ENCODE measurements around the gene TYMS.

TYMS gene

DNA sequence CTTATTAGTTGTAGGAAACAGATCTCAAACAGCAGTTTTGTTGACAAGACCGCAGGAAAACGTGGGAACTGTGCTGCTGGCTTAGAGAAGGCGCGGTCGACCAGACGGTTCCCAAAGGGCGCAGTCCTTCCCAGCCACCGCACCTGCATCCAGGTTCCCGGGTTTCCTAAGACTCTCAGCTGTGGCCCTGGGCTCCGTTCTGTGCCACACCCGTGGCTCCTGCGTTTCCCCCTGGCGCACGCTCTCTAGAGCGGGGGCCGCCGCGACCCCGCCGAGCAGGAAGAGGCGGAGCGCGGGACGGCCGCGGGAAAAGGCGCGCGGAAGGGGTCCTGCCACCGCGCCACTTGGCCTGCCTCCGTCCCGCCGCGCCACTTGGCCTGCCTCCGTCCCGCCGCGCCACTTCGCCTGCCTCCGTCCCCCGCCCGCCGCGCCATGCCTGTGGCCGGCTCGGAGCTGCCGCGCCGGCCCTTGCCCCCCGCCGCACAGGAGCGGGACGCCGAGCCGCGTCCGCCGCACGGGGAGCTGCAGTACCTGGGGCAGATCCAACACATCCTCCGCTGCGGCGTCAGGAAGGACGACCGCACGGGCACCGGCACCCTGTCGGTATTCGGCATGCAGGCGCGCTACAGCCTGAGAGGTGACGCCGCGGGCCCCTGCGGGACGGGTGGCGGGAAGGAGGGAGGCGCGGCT is at the start of gene TYMS:
TSS of gene TYMS (plus strand) at position 343 of the 690 bp plus-strand sequence. CDS start at position 433, 90 bp downstream.
- peak; percentile 73 for DNase-seq

DNA sequence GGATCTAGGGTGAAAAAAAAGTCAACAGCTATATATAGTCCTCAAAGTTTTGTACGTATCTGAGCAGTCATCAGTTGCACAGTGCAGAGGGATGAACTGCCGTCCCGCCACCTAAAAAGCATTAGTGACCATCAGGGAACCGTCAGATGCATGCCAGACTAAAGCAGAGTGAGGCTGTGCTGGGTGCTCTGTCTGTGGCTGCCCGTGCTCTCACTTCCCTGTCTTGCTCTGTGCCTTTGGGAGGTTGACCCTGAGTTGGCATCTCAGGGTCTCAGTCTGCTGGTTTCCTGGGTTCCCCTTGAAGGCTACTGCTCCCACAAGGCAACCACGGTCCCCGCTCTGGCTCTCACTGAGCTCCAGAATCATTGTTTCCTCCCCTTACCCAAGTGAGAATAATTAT is 49.5 kb upstream of the TYMS start:
- no peak for DNase-seq

DNA sequence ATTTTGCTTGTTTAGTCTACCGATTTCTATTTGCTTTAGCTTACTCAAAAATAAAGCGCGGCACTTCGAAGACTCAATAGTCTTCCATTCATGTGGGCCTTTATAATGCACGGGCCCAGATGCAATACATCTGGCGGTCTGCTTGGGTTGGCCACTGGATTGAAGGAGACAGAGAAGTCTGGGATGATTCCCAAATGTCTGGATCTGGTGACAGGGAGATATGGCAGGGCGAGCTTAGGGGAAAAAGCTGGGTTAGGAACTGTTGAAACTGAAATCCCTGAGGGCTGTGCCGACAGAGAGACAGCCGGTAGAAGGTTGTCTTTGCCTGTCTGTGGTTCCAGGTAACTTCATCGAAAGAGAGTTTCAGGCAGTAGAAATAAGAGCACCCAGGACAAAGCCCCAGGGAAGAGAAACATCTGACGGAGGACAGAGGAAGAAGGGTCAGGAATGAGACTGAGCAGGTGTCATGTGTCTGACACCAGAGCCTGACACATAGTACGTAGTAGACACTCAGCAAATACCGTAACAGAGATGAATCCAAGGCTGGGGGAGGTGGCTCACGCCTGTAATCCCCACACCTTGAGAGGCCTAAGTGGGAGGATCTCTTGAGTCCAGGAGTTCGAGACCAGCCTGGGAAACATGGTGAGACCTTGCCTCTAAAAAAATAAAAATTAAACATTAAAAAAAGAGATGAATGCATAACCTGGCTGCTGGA is 47.1 kb upstream of the TYMS start:
- no peak for DNase-seq

DNA sequence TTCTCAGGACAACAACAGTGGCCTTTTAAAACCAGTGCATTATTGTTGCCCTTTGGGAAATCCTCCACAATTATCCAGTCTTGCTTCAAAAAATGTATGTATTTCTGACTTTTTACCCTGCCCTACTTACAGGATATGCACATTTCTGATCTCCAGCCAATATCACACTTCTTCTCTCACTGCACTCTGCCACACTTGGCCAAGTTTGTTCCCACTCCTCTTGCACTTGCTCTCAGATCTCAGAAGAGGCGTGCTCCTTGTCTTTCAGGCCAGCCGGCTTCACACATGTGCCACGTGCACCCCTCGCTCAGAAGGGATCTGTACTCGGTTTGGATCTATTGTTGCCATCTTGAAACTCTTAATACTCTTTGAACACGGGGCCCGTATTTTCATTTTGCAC is 45.3 kb upstream of the TYMS start:
- DNase-seq, result no peak

DNA sequence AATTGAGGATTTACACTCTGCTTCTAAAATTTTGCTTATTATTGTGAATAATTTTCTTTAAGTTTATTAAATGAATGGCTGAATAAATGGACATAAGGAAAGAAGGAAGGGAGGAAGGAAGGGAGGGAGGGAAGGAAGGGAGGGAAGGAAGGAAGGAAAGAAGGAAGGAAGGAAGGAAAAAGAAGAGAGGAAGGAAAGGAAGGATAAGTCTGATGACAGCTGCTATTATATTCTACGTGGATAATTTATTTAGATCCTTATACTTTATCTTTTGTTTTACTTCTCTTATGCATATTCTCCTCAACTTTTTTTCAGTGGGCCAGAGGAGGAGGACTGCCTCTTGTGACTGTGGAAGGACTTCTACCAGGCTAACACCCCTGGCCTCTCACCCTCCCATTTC is 43.3 kb upstream of the TYMS start:
- no peak for DNase-seq

DNA sequence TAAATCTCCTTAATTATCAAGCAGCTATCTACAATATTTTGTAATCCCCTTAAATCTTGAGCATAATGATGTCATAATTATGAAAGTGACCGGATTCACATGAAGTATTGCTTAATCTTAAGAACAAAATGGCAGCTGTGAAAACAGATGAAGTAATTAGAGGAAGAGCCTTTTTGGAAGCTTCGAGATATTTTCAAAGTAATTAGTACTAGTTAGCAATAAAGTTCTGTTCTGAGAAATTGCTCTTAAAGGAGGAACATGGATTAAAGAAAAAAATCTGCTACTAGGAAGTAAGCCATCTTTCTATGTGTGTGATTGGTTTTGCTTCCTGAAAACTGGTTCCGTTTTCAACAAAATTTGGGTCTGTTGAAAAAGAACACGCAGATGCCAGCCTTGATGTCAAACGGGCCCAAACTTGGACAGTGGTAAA is 42.3 kb upstream of the TYMS start:
- DNase-seq, result no peak

DNA sequence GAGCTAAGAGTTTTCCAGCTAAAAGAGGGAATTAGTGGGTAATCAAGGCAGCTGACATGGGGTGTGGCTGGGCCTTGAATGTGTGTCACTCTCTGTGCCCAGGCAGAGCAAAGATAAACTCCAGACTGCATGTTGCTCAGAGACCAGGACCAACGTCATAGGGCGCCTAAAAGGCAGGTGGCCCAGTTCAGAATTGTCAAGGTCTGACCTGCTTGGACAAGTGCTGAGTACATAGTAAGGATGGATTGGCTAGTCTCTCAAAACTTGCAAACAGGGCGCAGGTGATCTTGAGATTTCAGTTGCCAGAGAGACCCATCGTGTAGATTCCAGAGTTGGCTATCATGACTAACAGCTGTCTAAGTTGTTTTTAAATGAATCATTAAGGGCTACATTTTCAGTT is 41.7 kb upstream of the TYMS start:
- DNase-seq, result no peak

DNA sequence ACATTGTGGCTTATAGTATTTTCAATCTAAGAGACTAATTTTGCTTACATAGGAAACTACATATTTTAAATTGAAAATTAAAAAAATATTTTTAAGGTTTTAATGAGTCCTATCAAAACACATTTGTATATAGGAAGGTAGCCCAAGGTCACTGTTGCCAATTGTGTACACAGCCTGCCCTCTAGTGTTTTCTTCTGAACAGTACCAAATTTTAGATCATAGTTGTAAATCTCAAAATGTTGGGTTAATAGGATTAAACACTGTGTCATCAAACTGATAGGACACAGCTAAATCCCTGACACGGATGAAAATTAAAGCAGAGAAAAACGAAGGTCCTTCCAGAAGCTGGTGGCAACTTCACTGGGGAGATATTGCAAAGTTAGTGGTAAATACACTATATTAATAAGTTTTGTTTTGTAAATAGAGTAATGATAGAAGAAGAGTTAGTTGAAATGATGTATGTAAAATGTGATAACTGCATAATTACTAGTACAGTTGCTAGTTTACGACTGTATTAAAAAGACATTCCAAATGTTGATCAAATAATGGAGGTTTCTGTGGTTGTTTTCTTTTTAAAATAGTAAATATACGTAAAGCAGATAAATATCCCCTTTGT is 41.0 kb upstream of the TYMS start:
- peak; percentile 28 for DNase-seq

DNA sequence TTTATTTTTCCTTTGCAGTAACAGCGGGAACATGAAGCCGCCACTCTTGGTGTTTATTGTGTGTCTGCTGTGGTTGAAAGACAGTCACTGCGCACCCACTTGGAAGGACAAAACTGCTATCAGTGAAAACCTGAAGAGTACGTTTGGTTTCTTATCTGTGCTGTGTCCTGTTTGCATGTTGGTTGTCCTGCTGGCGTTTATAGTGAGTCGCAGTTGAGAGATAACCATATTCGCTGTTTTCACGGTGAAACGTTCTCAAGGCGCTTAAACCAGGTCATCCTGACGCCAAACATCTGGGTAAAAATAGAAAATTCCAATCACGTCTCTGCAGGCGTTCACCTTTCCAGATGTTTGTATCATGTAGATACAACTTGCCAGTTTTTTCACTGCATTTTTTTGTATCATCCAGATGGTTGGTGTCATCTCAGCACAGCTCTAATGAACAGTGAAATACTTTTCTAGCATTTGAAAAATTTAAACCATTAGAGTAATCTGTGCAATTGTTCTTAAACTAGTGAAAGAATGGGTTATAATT is 39.4 kb upstream of the TYMS start:
- no peak for DNase-seq

DNA sequence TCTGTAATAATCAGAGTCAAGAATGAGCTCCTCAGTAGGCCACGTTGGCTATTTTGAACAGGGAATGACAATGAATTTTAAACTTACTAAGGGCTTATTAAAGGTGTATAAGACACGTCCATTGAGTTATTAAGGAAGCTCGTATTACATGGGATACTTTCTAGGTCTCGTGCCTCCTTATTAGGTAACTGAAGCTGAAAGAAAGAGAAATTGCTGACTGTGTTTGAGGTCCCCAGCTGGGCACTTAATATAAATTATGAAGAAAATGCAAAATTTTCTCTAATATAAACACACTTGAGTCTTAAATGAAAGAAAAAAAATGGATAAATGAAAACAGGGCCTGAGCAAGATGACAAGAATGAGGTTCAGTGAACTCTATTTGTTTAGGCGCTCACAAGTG is 38.8 kb upstream of the TYMS start:
- DNase-seq, result no peak

DNA sequence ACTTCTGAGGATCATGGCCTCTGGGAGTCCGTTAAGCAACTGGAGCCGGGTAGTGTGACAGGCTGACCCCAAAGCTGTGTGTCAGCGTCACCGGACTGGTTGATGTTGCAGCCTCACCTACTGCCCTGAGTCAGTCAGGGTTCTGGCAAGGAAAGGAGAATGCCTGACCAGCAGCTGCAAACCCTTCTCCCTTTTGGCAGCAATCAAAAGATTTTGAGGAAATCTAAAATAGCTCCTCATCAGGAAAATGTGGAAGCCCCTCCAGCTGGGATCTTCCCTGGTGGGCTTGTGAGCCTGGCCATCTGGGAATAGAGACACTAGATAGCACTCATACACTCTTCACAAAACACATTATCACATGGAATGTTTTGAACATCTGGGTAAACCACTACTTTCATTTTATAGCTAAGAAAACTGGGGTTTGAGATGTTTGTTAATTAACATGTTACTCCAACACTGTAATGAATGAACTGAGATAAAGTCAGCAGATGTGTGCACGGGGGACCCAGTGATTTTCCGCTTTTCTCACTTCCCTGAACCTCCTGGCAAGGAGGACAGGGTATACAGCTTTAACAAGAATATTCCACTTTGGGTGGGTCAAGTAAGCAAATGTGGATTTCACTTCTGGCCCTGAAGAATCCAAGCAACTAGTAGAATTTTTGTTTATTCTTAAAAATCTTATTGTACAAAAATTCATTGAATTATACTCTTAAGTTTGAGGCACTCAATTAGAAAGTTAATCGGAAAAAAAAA is 36.0 kb upstream of the TYMS start:
- no peak for DNase-seq

DNA sequence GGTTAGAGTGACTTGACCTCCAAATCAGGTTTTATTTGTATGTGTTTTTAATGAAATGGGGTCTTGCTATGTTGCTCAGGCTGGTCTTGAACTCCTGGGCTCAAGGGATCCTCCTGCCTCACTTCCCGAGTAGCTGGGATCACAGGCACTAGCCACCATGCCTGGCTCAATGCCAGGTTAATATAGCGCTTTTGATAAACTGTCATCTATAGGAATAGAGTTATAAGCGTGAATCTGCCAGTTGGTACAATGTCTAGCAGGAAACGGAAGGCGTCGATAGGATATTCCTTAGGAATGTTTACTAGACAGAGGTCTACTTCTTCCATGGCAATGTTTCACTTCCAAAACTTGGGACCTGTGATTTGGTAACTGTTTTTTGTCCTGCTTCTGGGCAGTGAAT is 35.2 kb upstream of the TYMS start:
- no peak for DNase-seq

DNA sequence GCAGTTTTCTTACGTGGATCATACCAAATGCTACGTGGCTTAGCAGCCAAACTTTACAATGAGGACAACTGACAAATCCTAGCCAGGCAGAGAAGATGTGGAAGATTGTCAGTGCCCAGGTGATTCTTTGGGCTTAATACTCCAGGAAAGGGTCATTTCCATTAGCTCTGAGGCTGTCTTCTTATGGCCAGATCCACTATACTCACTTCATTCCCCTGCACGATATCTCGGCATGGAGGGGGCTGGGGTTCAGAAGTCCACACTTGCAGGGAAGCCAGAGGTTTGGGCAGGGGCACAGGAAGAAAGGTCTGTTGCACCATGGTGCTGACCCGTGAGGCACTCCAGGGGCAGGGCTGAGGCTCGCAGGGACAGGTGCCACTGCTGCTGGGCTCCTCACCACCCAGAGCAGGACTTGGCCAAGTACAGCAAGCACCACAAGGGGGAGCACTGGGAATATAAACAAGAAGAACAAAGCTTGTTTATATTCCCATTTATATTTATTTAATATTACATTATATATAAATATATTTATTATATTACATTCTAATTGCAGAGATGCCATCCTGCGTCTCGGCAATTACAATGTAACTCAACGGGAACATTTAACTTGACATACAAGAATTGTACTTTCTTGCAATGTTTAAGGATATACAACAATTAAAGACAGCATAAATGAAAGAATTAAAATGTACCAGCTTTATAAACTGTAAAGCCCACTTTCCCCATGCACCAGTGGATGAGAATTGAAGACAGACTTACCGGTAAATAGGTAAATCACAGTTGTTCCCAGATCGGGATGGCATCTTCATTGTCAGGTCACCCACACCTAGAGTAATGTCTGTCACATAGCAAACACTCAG is 33.5 kb upstream of the TYMS start:
- DNase-seq, result peak; percentile 64

DNA sequence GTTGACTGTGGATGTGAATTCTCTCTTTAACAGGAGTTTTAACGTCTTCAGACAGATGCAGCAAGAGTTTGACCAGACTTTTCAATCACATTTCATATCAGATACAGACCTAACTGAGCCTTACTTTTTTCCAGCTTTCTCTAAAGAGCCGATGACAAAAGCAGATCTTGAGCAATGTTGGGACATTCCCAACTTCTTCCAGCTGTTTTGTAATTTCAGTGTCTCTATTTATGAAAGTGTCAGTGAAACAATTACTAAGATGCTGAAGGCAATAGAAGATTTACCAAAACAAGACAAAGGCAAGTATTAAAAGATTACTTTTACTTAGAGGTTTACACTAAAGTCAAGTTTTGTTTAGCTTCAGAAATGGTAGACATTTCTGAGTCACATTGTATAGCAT is 30.2 kb upstream of the TYMS start:
- no peak for DNase-seq

DNA sequence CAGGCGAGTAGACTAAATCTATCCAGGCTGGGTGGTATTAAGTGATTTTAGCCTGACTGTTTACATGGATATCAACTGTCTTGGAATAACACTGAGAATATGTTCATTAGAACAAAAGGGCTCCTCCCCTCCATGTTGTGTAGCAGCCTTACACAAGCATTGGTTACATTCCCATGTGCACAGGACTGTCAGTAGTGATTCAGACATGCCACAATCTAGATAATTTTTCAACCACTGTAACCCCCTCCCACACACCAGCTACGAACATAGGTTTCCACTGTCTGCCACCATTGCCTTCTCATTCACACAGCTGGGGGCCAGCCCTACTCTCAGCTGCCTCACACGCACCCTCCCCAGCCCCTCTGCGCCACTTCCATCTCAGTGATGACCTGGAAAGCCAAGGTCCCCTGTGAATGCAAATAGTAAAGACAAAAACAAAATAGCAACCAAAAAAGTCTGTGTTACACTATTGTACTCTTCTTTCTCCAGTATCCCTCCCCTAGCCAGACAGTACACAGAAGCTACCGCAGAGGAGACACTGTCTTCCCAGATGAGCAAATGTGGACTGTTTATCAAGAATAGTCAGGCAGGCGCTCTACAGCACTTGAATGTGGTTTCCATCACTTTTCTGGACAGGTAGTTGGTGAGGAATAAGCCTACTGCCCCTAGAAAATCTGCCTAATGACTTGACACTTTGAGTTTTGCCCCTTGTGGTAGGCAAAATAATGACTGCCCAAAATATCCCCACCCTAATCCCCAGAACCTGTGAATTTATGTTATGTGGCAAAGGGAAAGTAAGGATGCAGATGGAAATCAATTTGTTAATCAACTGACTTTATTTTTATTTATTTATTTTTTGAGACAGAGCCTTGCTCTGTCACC is 27.9 kb upstream of the TYMS start:
- DNase-seq, result no peak

DNA sequence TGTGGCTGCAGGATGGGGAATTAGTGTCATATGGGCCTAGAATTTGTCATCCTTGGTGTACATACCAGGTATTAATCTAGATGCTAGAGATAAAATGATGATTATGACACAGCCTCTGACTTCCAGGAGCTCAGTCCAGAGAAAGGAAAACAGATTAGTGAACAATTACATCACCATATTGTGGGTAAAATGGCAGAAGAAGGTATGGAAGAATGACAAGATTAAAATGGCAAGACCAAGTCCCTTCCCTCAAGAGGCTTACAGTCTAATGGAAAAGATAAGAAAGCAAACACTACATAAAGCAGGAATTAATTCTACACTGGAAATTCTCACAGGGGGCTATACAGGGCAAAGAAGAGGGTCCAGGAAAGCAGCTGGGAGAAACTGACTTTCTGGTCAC is 25.9 kb upstream of the TYMS start:
- DNase-seq, result no peak

DNA sequence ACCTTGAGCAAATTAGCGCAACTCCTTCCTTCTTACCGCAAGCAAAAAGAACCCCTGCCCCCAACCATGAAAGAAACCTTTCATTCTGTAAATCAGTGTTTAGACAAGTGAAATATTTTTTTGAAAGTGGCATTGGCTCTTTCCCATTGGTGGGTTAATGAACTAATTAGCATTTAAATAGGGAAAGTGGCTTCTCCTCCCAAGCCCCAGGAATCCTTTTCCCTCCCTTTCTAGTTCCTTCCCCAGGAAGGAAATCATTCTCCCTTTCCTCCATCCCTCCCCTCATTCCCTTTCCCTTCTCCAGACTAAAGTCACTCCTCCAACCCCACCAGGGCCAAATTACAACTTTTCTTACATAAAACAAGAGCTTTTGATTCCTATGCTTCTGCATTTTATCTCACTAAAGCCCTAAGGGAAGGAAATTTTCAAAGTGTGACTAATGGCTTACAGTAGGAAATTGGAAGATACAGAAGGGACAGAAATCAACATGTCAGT is 22.9 kb upstream of the TYMS start:
- no peak for DNase-seq

DNA sequence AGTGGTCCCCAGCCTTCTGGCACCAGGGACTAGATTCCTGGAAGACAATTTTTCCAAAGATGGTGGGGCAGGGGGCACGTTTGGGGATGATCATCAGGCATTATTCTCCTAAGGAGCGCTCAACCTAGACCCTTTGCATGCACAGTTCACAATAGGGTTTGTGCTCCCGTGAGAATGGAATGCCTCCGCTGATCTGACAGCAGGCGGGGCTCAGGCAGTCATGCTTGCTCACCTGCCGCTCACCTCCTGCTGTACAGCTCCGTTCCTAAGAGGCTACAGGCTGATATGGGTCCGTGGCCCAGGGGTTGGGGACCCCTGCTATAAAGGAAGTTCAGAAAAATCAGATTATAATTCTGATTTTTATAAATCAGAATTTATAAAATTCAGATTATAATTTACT is 22.3 kb upstream of the TYMS start:
- DNase-seq, result no peak

DNA sequence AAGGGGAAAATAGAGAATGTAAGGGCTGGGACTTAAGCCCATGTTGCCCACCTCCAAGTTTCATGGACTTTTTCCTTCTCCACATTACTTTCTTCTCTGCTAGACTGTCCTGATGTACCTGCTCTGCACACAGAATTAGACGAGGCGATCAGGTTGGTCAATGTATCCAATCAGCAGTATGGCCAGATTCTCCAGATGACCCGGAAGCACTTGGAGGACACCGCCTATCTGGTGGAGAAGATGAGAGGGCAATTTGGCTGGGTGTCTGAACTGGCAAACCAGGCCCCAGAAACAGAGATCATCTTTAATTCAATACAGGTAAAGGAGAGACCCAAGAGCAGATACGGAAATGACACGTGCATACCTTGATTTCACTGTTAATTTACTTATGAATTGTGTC is 16.2 kb upstream of the TYMS start:
- DNase-seq, result no peak

DNA sequence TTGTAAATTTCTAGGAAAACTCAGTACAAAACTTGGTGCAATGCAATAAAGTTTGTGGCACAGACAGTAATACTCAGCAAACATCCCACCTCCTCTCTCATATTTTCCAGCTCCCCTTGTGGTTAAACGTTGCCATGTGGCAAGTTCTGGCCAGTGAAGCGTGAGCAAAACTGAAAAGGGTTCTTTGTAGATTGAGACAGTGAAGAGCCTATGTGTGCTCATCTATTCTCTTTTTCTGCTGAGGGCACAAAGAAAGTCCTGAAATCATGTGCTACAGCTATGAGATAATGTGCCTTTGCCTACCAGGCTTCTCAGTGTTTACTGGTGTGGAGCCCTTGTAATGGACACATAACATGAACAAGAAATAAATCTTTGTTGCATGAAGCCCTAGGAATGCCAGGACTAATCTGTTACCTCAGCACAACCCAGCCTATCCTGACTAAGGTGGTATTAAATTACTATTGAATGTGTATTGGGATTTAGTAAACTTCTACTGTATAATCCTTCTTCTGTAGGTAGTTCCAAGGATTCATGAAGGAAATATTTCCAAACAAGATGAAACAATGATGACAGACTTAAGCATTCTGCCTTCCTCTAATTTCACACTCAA is 13.0 kb upstream of the TYMS start:
- peak; percentile 64 for DNase-seq

DNA sequence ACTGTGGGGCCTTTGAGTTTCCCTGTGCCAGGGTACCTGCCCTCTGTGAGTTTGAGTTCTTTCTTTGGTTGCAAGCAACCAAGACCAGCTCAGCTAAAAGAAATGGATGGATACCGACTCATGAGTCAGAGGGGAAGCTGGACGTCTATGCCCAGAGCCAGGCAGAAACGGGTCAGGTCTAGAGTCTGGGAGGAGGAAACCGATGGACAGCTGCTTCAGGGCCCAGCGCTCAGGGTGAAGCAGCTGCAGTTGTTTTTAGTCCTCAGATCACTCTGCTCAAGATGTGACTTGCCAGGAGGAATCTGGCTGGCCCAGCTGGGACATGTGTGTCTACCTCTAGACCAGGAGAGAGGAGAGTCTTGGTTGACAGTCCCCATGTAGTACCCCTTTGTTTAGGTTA is 10.1 kb upstream of the TYMS start:
- DNase-seq, result no peak

Measured in activated CD4-positive, alpha-beta T cell treated with anti-CD3 and anti-CD28 coated beads, Interleukin-2, amount 50 U/mL, for 16 hours (primary cell).